ENCODE results near the gene HORMAD2. TPM values are rescaled to one million over a fixed set of nuclear protein-coding genes. Genes with fewer than 3 reads are reported as not detected.
"Not testable (repeated sequence)": the region's sequence is repeated elsewhere in the genome, so short reads cannot be mapped to it uniquely, and the experiment has no call there.

HORMAD2 gene
- polyA plus RNA-seq, 6 donors from 2014 or later = not detected

GRCh38 chr22:30206944-30207343, 126.7 kb downstream of the HORMAD2 start:
- H3K27me3 Mint-ChIP-seq = peaks cover 4 to 8% (median 6%) of the 10 kb centered on the region in 3 donors
- peaks cover 0 to 3% (median 0%) of the 10 kb centered on the region in 3 donors for H3K4me1 Mint-ChIP-seq
- DNase-seq (no peak), ATAC-seq (ENCODE audit: low read depth in 2 of 2) (no peak)
- H3K9me3 Mint-ChIP-seq = peaks cover 0 to 2% (median 0%) of the 10 kb centered on the region in 7 donors
- H3K27ac Mint-ChIP-seq = no peak overlapping the region
- no peaks in the 10 kb centered on the region for H3K36me3 Mint-ChIP-seq
- no peak overlapping the region for H3K4me3 Mint-ChIP-seq

- H3K4me1 Mint-ChIP-seq = peaks cover 0 to 6% (median 3%) of the 10 kb centered on the region in 3 donors
- peaks cover 11 to 14% (median 13%) of the 10 kb centered on the region in 3 donors for H3K27me3 Mint-ChIP-seq
- peak overlapping the region in 1 of 6 donors; percentile 2 for H3K27ac Mint-ChIP-seq
- no peak overlapping the region for H3K4me3 Mint-ChIP-seq
- peaks cover 0 to 2% (median 0%) of the 10 kb centered on the region in 7 donors for H3K9me3 Mint-ChIP-seq
- no peak for DNase-seq
- no peak for ATAC-seq (ENCODE audit: low read depth in 2 of 2)
- no peaks in the 10 kb centered on the region for H3K36me3 Mint-ChIP-seq
Measured at GRCh38 chr22:30208631-30209603, 128.7 kb downstream of the HORMAD2 start.

GRCh38 chr22:30209642-30210041, 129.4 kb downstream of the HORMAD2 start:
- H3K4me1 Mint-ChIP-seq = peaks cover 0 to 6% (median 3%) of the 10 kb centered on the region in 3 donors
- ATAC-seq (ENCODE audit: low read depth in 2 of 2) (no peak), DNase-seq (no peak)
- no peak overlapping the region for H3K4me3 Mint-ChIP-seq
- no peaks in the 10 kb centered on the region for H3K36me3 Mint-ChIP-seq
- H3K9me3 Mint-ChIP-seq = peaks cover 0 to 2% (median 0%) of the 10 kb centered on the region in 7 donors
- no peak overlapping the region for H3K27ac Mint-ChIP-seq
- H3K27me3 Mint-ChIP-seq = peaks cover 11 to 14% (median 13%) of the 10 kb centered on the region in 3 donors

GRCh38 chr22:30210235-30210909, 130.1 kb downstream of the HORMAD2 start:
- no peak for ATAC-seq (ENCODE audit: low read depth in 2 of 2)
- Mint-ChIP-seq H3K4me1 (peaks cover 0 to 6% (median 3%) of the 10 kb centered on the region in 3 donors), H3K27ac (no peak overlapping the region), H3K9me3 (peaks cover 0 to 2% (median 0%) of the 10 kb centered on the region in 7 donors), H3K36me3 (no peaks in the 10 kb centered on the region), H3K4me3 (no peak overlapping the region), H3K27me3 (peaks cover 11 to 14% (median 13%) of the 10 kb centered on the region in 3 donors)
- DNase-seq = no peak

GRCh38 chr22:30211124-30211820, 131.0 kb downstream of the HORMAD2 start:
- Mint-ChIP-seq H3K4me1 (peaks cover 0 to 6% (median 3%) of the 10 kb centered on the region in 3 donors), H3K4me3 (no peak overlapping the region), H3K27ac (no peak overlapping the region), H3K36me3 (no peaks in the 10 kb centered on the region), H3K27me3 (peaks cover 11 to 14% (median 13%) of the 10 kb centered on the region in 3 donors), H3K9me3 (peaks cover 0 to 2% (median 0%) of the 10 kb centered on the region in 7 donors)
- DNase-seq (no peak), ATAC-seq (ENCODE audit: low read depth in 2 of 2) (no peak)

DNA sequence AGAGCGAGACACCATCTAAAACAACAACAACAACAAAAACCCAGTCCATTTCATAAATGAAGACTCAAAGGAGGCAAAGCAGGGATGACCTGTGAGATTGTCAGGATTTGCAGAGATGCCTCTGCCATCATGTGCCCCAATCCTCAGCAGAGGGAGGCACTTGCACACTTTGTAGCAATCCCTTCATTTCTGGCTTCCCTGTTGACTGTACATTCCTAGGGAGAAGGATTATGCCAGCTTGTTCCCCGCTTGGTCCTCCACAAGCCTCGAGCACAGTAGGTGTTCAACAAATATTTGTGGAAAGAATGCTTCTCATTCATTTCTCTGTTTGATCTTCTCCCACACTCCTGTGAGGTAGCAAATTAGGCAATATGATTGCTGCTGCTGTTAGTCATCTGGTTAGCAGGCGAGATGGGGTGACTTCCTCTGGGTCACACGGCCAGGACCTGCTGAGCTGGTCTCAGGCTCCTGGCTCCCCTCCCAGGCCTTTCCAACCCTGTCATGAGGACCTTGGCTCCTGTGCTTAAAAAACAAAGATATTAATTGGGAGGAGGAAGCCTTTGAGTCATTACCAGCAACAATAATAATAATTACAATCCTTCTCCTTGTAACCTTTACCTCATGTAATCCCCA, 132.2 kb downstream of the HORMAD2 start:
- ATAC-seq (ENCODE audit: low read depth in 2 of 2) (no peak), DNase-seq (no peak)
- Mint-ChIP-seq H3K27me3 (peaks cover 11 to 14% (median 13%) of the 10 kb centered on the region in 3 donors), H3K9me3 (peaks cover 0 to 2% (median 0%) of the 10 kb centered on the region in 7 donors), H3K36me3 (no peaks in the 10 kb centered on the region), H3K27ac (peak overlapping the region in 1 of 6 donors; percentile 60), H3K4me1 (peaks cover 0 to 6% (median 3%) of the 10 kb centered on the region in 3 donors), H3K4me3 (no peak overlapping the region)

DNA sequence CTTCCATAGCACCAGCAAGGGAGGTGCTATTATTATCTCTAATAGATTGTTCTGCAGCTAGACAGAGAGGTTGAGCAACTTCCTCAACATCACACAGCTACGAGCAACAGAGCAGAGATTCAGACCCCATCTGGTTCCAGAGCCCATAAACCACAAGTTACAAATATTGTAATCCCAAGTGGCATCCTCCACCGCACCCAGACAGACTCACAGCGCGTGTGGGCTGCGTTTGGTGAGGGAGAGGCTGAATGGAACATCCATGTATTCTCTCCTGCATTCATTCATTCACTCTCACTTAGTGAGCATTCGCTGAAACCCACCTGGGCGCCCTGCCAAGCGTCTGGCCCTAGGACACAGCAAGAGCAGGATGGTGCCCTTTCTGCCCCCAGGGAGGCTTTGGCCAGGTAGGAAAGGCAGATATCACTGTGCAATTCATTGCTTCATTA, 132.8 kb downstream of the HORMAD2 start:
- peaks cover 0 to 6% (median 3%) of the 10 kb centered on the region in 3 donors for H3K4me1 Mint-ChIP-seq
- no peak for DNase-seq
- H3K36me3 Mint-ChIP-seq = no peaks in the 10 kb centered on the region
- H3K27ac Mint-ChIP-seq = peak overlapping the region in 1 of 6 donors; percentile 47
- ATAC-seq (ENCODE audit: low read depth in 2 of 2) = no peak
- peaks cover 11 to 14% (median 13%) of the 10 kb centered on the region in 3 donors for H3K27me3 Mint-ChIP-seq
- H3K9me3 Mint-ChIP-seq = peaks cover 0 to 2% (median 0%) of the 10 kb centered on the region in 7 donors
- H3K4me3 Mint-ChIP-seq = no peak overlapping the region

DNA sequence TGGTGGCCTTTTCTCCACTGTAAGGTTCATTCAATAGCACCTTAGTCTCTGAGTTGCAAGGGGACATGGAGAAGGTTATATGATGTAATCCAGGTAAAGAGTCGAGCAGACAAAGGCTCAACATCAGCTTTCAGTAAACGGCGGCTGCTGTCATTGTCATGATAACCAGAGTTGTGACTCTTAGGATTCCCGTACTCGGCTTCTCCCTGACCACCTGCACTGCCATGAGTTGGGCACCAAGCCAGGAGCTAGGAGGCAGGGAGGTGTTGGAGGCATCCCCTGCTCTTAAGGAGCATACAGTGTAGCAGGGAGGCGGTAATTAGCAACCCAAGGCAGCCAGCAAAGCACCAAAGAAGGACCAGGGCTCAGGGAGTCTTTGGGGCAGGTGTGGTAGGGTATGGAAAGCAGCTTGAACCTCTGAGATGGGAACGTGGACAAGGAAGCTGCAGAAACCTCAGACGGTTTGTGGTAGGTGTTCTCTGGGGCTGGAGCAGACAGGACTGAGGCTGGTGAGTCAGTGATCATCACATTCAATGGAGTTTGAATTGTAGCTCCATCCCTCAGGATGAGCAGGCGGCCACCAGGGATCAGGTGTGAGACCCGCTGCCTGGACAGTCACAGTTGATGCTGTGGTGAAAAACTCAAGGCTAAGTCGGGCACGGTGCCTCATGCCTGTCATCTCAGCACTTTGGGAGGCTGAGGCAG, 134.6 kb downstream of the HORMAD2 start:
- Mint-ChIP-seq H3K4me3 (no peak overlapping the region), H3K27me3 (peaks cover 11 to 14% (median 13%) of the 10 kb centered on the region in 3 donors), H3K4me1 (peaks cover 0 to 9% (median 0%) of the 10 kb centered on the region in 3 donors), H3K9me3 (peaks cover 0 to 2% (median 0%) of the 10 kb centered on the region in 7 donors), H3K27ac (peak overlapping the region in 1 of 6 donors; percentile 81), H3K36me3 (no peaks in the 10 kb centered on the region)
- DNase-seq (no peak), ATAC-seq (ENCODE audit: low read depth in 2 of 2) (no peak)

DNA sequence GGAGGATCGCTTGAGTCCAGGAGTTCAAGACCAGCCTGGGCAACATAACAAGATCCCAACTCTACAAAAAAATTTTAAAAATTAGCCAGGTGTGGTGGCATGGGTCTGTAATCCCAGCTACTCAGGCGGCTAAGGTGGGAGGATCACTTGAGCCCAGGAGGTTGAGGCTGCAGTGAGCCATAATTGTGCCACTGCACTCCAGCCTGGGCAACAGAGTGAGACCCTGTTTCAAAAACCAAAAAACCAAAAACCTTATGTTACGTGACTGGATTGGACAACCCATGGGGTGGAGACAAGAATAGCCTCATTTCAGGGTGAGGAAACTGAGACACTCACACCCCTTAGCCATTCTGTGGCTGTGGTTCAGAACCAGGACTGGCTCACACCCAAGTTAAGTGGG, 136.0 kb downstream of the HORMAD2 start:
- peaks cover 11 to 24% (median 11%) of the 10 kb centered on the region in 3 donors for H3K4me1 Mint-ChIP-seq
- ATAC-seq (ENCODE audit: low read depth in 2 of 2); H3K4me3 Mint-ChIP-seq; H3K27ac Mint-ChIP-seq; H3K27me3 Mint-ChIP-seq; H3K9me3 Mint-ChIP-seq; H3K36me3 Mint-ChIP-seq; DNase-seq: not testable (repeated sequence)

GRCh38 chr22:30216710-30217109, 136.4 kb downstream of the HORMAD2 start:
- Mint-ChIP-seq H3K4me1 (peaks cover 15 to 28% (median 15%) of the 10 kb centered on the region in 3 donors), H3K27me3 (peaks cover 7 to 8% (median 7%) of the 10 kb centered on the region in 3 donors), H3K9me3 (no peaks in the 10 kb centered on the region), H3K4me3 (no peak overlapping the region), H3K36me3 (no peaks in the 10 kb centered on the region), H3K27ac (peak overlapping the region in 1 of 6 donors; percentile 15)
- ATAC-seq (ENCODE audit: low read depth in 2 of 2) (no peak), DNase-seq (no peak)

DNA sequence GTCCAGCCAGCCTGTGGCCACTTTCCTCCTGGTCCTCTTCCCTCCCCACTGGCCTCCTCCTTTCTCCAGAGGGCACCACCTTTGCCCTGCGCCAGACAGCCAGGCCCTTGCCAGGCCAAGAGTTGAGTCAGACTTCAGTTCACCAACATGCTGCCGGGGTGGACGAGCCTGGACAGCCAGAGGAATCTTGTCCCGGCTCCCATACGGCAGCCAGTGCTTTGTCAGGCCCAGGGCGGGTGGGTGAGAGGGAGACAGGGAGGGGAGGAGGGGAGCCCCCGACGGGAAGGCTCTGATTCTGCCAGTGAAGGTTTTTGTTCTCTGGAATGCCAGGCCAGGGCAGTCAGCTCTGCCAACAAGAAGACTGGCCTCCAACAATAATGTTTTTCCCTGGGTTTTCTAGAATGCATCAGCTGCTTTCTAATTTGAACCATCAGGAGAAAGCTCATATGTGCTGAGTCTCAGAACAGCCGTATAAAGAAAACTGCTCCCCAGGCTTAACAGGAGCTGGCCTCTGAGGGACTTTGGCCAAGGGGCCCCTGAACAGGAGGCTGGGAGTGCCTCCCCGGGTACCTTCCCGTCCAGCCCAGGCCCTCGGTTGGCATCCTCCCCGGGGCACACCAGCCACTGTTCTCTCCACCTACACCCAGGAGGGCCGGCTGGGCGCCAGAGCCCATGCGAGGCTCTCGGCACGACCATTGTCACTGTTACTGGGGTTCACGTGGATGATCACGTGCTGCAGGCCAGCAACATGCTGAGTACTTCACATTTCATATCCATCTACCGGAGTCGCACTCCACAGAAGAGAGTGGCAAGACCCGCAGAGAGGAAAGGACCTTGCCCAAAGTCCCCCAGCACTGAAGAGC, 137.7 kb downstream of the HORMAD2 start:
- no peak for DNase-seq
- no peak for ATAC-seq (ENCODE audit: low read depth in 2 of 2)
- peaks cover 1 to 5% (median 5%) of the 10 kb centered on the region in 3 donors for H3K27me3 Mint-ChIP-seq
- H3K36me3 Mint-ChIP-seq = no peaks in the 10 kb centered on the region
- no peaks in the 10 kb centered on the region for H3K9me3 Mint-ChIP-seq
- H3K4me1 Mint-ChIP-seq = peaks cover 20 to 39% (median 22%) of the 10 kb centered on the region in 3 donors
- H3K27ac Mint-ChIP-seq = peak overlapping the region in 1 of 6 donors; percentile 58
- no peak overlapping the region for H3K4me3 Mint-ChIP-seq

Measured in naive B cell (primary cell).